NT2/D1 (cell line): ENCODE results near the gene KDM4F.

ENCODE experiments used
- SUZ12 ChIP-seq: IDR thresholded peaks from 2 replicates; pipeline ENCODE4 v1.6.1; 2011; ENCODE audit not compliant: insufficient read length, insufficient read depth; ENCODE audit errors: extremely low read depth
- ZNF274 ChIP-seq: IDR thresholded peaks from 2 replicates; pipeline ENCODE4 v1.6.1; 2011; ENCODE audit warnings: mild to moderate bottlenecking, low read depth, low read length

DNA sequence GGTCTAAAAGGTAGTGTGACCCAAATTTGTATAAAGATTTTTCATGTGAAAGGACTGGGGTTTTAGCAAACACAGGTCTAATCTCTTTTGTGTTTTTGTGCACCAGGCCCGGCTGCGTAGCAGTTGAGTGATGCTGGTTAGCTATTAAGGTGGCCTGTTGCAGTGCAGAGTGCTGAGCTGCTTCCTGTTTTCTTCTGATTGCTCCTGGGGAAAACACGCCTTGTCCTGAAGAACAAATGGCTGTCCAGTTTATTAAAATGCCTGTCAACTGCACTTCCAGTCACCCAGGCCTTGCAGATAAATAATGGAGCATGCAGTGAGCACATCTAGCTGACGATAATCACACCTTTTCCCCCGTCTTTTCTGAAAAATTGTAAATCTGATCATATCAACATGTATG lies 19.3 kb downstream of the KDM4F start:
- TF ChIP-seq SUZ12 (no peak), ZNF274 (no peak)
